OCI-LY7 (cell line): ENCODE data around the gene PLA1A. TPM values are rescaled to one million over a fixed set of nuclear protein-coding genes. Genes with fewer than 3 reads are reported as not detected.

ENCODE experiments used
- BruUV-seq: library from RNA; stranded (reverse); fragments of 400-500 nt; replicated peaks from 2 replicates; lab custom pipeline; 2021; lab: Mats Ljungman, UMichigan
- CTCF ChIA-PET: fragments of 300-600 bp; sonication (Branson Sonifier 250); formaldehyde crosslinking; loops from one replicate; lab custom pipeline; 2022; ENCODE audit warnings: antibody characterized with exemption; ENCODE audit not compliant: unreplicated experiment; lab: Charles Lee
- POLR2A ChIA-PET: fragments of 300-600 bp; sonication (Branson Sonifier 250); formaldehyde crosslinking; loops from one replicate; lab custom pipeline; 2022; ENCODE audit warnings: antibody characterized with exemption; lab: Charles Lee
- DNase-seq: peaks from one replicate; pipeline ENCODE4 v3.0.0-alpha.2; 2015; ENCODE audit warnings: low spot score
- H2AFZ ChIP-seq: fragments of 200-600 bp; sonication (generic), shearing (Covaris generic); 2 replicates; pipeline ENCODE4 v1.6.1; 2014; ENCODE audit warnings: mild to moderate bottlenecking, antibody characterized with exemption, low read length, moderate library complexity
- H3K27ac ChIP-seq: fragments of 200-600 bp; sonication (generic); 2 replicates; pipeline ENCODE4 v1.5.1; 2014; ENCODE audit warnings: mixed run types, low read depth, mild to moderate bottlenecking, moderate library complexity, low read length, inconsistent platforms; ENCODE audit not compliant: poor library complexity, severe bottlenecking
- H3K36me3 ChIP-seq: fragments of 200-600 bp; sonication (generic); 2 replicates; pipeline ENCODE4 v1.6.1; 2014; ENCODE audit warnings: mild to moderate bottlenecking, antibody characterized with exemption, low read length, moderate library complexity, mixed read lengths; ENCODE audit not compliant: insufficient read depth
- H3K4me1 ChIP-seq: fragments of 200-600 bp; sonication (generic); 2 replicates; pipeline ENCODE4 v1.5.1; 2014; ENCODE audit warnings: mild to moderate bottlenecking, low read length; ENCODE audit not compliant: insufficient read depth, poor library complexity, severe bottlenecking
- H3K4me2 ChIP-seq: fragments of 200-600 bp; sonication (generic); 2 replicates; pipeline ENCODE4 v1.6.1; 2014; ENCODE audit warnings: mild to moderate bottlenecking, low read length
- H3K4me3 ChIP-seq: fragments of 200-600 bp; sonication (generic); 2 replicates; pipeline ENCODE4 v1.5.1; 2014; ENCODE audit warnings: mild to moderate bottlenecking, low read depth, low read length; ENCODE audit not compliant: poor library complexity, severe bottlenecking
- H3K79me2 ChIP-seq: fragments of 200-600 bp; sonication (generic); 2 replicates; pipeline ENCODE4 v1.6.1; 2016; ENCODE audit warnings: low read depth, mild to moderate bottlenecking, low read length, moderate library complexity, mixed read lengths; ENCODE audit not compliant: insufficient read depth
- H3K9me2 ChIP-seq: fragments of 200-600 bp; sonication (generic); 2 replicates; pipeline ENCODE4 v1.6.1; 2016; ENCODE audit warnings: mild to moderate bottlenecking, low read length, mixed read lengths; ENCODE audit not compliant: insufficient read depth
- H3K9me3 ChIP-seq: fragments of 200-600 bp; sonication (generic); 2 replicates; pipeline ENCODE4 v1.6.1; 2014; ENCODE audit warnings: mild to moderate bottlenecking, mixed run types, low read length, mixed read lengths
- H4K20me1 ChIP-seq: fragments of 200-600 bp; sonication (generic); 2 replicates; pipeline ENCODE4 v1.6.1; 2014; ENCODE audit warnings: mild to moderate bottlenecking, antibody characterized with exemption, low read length, moderate library complexity, mixed read lengths; ENCODE audit not compliant: insufficient read depth
- CTCF ChIP-seq: fragments of 200-600 bp; sonication (generic); conservative IDR thresholded peaks from 2 replicates; pipeline ENCODE4 v1.5.1; 2014; ENCODE audit warnings: mild to moderate bottlenecking, antibody characterized with exemption, low read length, moderate library complexity, mixed read lengths
- EZH2phosphoT487 ChIP-seq: fragments of 200-600 bp; sonication (generic); IDR thresholded peaks from 2 replicates; pipeline ENCODE4 v1.6.1; 2018; ENCODE audit warnings: low read depth, borderline replicate concordance, mild to moderate bottlenecking, mixed run types, antibody characterized with exemption, low read length, moderate library complexity, mixed read lengths
- intact Hi-C: fragments of 100-400 bp; cut with micrococcal nuclease; formaldehyde crosslinking; loops from one replicate; pipeline ENCODE4 v1.10.0; 2022; ENCODE audit not compliant: unreplicated experiment
- total RNA-seq, 2 experiments: library from RNA; depleted of rRNA in 1 of 2; stranded (reverse); fragments of >200 nt in 1 of 2; shearing (Covaris generic) in 1 of 2; gene quantifications; 2 replicates each; pipeline ENCODE4 v1.2.3, GENCODE V29; 2014 to 2022

The PLA1A gene
- total RNA-seq, 2 experiments from 2014 or later, result not detected

GRCh38 chr3:119557192-119557876 lies 40.4 kb upstream of the PLA1A start:
- intact Hi-C loops, result loop anchor here (10.0 kb wide), 1 partner anchor 173 kb away; no protein-coding TSS in a partner anchor
- CTCF ChIA-PET, result no interaction called here
- no peaks in the 10 kb centered on the region for H3K36me3 ChIP-seq
- H3K27ac ChIP-seq, result no peak overlapping the region
- POLR2A ChIA-PET, result interaction anchor here (0.7 to 0.9 kb wide), 2 partner anchors 148 to 179 kb away, joined by 3 read pairs; no protein-coding TSS in a partner anchor
- H2AFZ ChIP-seq, result no peak overlapping the region
- TF ChIP-seq CTCF (no peak), EZH2phosphoT487 (no peak)
- DNase-seq, result no peak
- BruUV-seq, result no TSS peak
- H3K4me2 ChIP-seq, result no peak overlapping the region
- H4K20me1 ChIP-seq, result no peaks in the 10 kb centered on the region
- peaks cover 3% of the 10 kb centered on the region for H3K4me1 ChIP-seq
- H3K4me3 ChIP-seq, result no peak overlapping the region
- no peaks in the 10 kb centered on the region for H3K79me2 ChIP-seq
- no peaks in the 10 kb centered on the region for H3K9me3 ChIP-seq
- H3K9me2 ChIP-seq, result no peaks in the 10 kb centered on the region

GRCh38 chr3:119557877-119558269 lies 39.8 kb upstream of the PLA1A start:
- intact Hi-C loops, result loop anchor here (2.0 to 10.0 kb wide), 2 partner anchors 59 to 173 kb away; partner anchors contain the start of gene TIMMDC1
- POLR2A ChIA-PET, result interaction anchor here (0.7 to 0.9 kb wide), 2 partner anchors 149 to 180 kb away, joined by 3 read pairs; no protein-coding TSS in a partner anchor
- Histone ChIP-seq H2AFZ (no peak overlapping the region), H3K9me2 (no peaks in the 10 kb centered on the region), H3K9me3 (no peaks in the 10 kb centered on the region), H3K4me2 (no peak overlapping the region), H3K36me3 (no peaks in the 10 kb centered on the region), H3K4me1 (peaks cover 3% of the 10 kb centered on the region), H3K79me2 (no peaks in the 10 kb centered on the region), H3K27ac (no peak overlapping the region), H4K20me1 (no peaks in the 10 kb centered on the region), H3K4me3 (no peak overlapping the region)
- TF ChIP-seq CTCF (no peak), EZH2phosphoT487 (no peak)
- CTCF ChIA-PET, result no interaction called here
- no TSS peak for BruUV-seq
- DNase-seq, result no peak
